HepG2 (cell line): ENCODE data around the gene P2RY8. TPM values are rescaled to one million over a fixed set of nuclear protein-coding genes. Genes with fewer than 3 reads are reported as not detected.

Experiments used
- ATAC-seq: fragments of 200-7000 bp; cut with Tn5 transposase; 3 replicates; pipeline ENCODE4 v1.9.1; 2020; ENCODE audit warnings: mild to moderate bottlenecking, moderate library complexity
- BruUV-seq: library from RNA; stranded (reverse); fragments of 400-500 nt; replicated peaks from 2 replicates; lab custom pipeline; 2021; lab: Mats Ljungman, UMichigan
- CTCF ChIA-PET: fragments of 300-600 bp; formaldehyde crosslinking; extraction: SDS; loops from one replicate; lab custom pipeline; 2021; ENCODE audit warnings: low total read pairs, inconsistent platforms, low intra/inter-chr PET ratio; lab: Yijun Ruan, JAX
- POLR2A ChIA-PET: fragments of 350-600 bp; sonication (Branson Sonifier 250); formaldehyde crosslinking; loops from one replicate; lab custom pipeline; 2020; ENCODE audit warnings: antibody characterized with exemption, inconsistent platforms; lab: Yijun Ruan, JAX
- DNase-seq: peaks from one replicate; pipeline ENCODE4 v3.0.0-alpha.2; 2015; ENCODE audit warnings: low spot score
- FAIRE-seq: peaks from 3 replicates; lab custom pipeline; 2011; peaks lifted over from hg19 to GRCh38; lab: Jason Lieb, UNC
- H2AFZ ChIP-seq: one replicate; pipeline ENCODE4 v1.6.1; 2011; ENCODE audit warnings: low read length, inconsistent platforms
- H3K27ac ChIP-seq: fragments of 300-600 bp; 3 replicates; pipeline ENCODE4 v1.8.0; 2011; ENCODE audit warnings: mixed run types, mild to moderate bottlenecking, mixed read lengths, low read length, inconsistent platforms; ENCODE audit not compliant: insufficient read depth; ENCODE audit errors: extremely low read length
- H3K27me3 ChIP-seq, 2 experiments: fragments of 200-600 bp in 1 of 2; 2 replicates in 1 of 2; 3 replicates in 1 of 2; pipeline versions ENCODE4 v1.6.0 to v1.8.0; 2011; ENCODE audit warnings: low read length in 2 of 2, mild to moderate bottlenecking in 2 of 2, moderate library complexity in 2 of 2, inconsistent platforms in 1 of 2; ENCODE audit not compliant: insufficient read depth in 2 of 2, control insufficient read depth in 1 of 2
- H3K36me3 ChIP-seq, 2 experiments: fragments of 200-600 bp in 1 of 2; replicated peaks in 1 of 2; 2 replicates in 1 of 2; 3 replicates in 1 of 2; pipeline versions ENCODE4 v1.5.1 to v1.8.0; 2011; ENCODE audit warnings: low read length in 2 of 2, inconsistent platforms in 1 of 2; ENCODE audit not compliant: insufficient read depth in 2 of 2, control insufficient read depth in 1 of 2
- H3K4me1 ChIP-seq: 2 replicates; pipeline ENCODE4 v1.5.1; 2012; ENCODE audit warnings: low read length, inconsistent platforms; ENCODE audit not compliant: insufficient read depth
- H3K4me2 ChIP-seq: 2 replicates; pipeline ENCODE4 v1.6.0; 2011; ENCODE audit warnings: low read depth, low read length, inconsistent platforms
- H3K4me3 ChIP-seq, 3 experiments: fragments of 200-600 bp in 1 of 3; sonication (generic), shearing (Covaris generic) in 1 of 3; replicated peaks in 1 of 3; 2 replicates each; pipeline ENCODE4 v1.5.1; 2011 to 2016; ENCODE audit warnings: low read length in 3 of 3, inconsistent platforms in 2 of 3, low read depth in 2 of 3, mild to moderate bottlenecking in 2 of 3, control low read depth in 1 of 3, mixed read lengths in 1 of 3; ENCODE audit not compliant: insufficient read depth in 1 of 3
- H3K79me2 ChIP-seq: one replicate; pipeline ENCODE4 v1.6.1; 2011; ENCODE audit warnings: low read length, inconsistent platforms; ENCODE audit not compliant: insufficient read depth
- H3K9ac ChIP-seq: 2 replicates; pipeline ENCODE4 v1.6.0; 2011; ENCODE audit warnings: mild to moderate bottlenecking, low read depth, low read length, inconsistent platforms; ENCODE audit not compliant: insufficient read depth
- H3K9me3 ChIP-seq: 2 replicates; pipeline ENCODE4 v1.5.1; 2012; ENCODE audit warnings: mild to moderate bottlenecking, low read length
- H4K20me1 ChIP-seq: 2 replicates; pipeline ENCODE4 v1.6.0; 2011; ENCODE audit warnings: inconsistent platforms, mild to moderate bottlenecking, low read length, moderate library complexity; ENCODE audit not compliant: insufficient read depth
- ERF ChIP-seq: IDR thresholded peaks from 2 replicates; pipeline ENCODE4 v1.6.1; 2018; ENCODE audit warnings: missing biosample characterization, missing genetic modification reagents
- ETV5 ChIP-seq: IDR thresholded peaks from 2 replicates; pipeline ENCODE4 v1.6.1; 2018; ENCODE audit warnings: missing biosample characterization, missing genetic modification reagents, inconsistent platforms, borderline replicate concordance
- NKX3-1 ChIP-seq: sonication (generic); formaldehyde crosslinking; IDR thresholded peaks from 2 replicates; pipeline ENCODE4 v1.5.0; 2020; ENCODE audit warnings: missing genetic modification reagents
- REPIN1 ChIP-seq: sonication (generic); formaldehyde crosslinking; IDR thresholded peaks from 2 replicates; pipeline ENCODE4 v1.8.0; 2022; ENCODE audit warnings: missing genetic modification reagents, low read depth, mild to moderate bottlenecking, borderline replicate concordance
- WGBS: methylation state at CpG from one replicate; pipeline ENCODE4 v1.1.6; 2017; ENCODE audit warnings: low lambda C conversion rate; 5-methylcytosine and 5-hydroxymethylcytosine counted together
- in situ Hi-C: cut with HindIII; loops from 2 replicates; pipeline ENCODE4 v1.10.0; 2017; ENCODE audit warnings: low pct_unique_long_range_greater_than_20kb; ENCODE audit not compliant: extremely low pct_ligation_motif_present
- intact Hi-C: fragments of 100-400 bp; cut with micrococcal nuclease; formaldehyde crosslinking; loops from one replicate; pipeline ENCODE4 v1.10.0; 2022; ENCODE audit not compliant: unreplicated experiment
- polyA plus RNA-seq, 8 experiments: library from polyadenylated mRNA; depleted of rRNA in 3 of 8; stranded (reverse) in 7 of 8; unstranded in 1 of 8; fragments of >200 nt; fragmentation: Illumina TruSeq in 4 of 8; extraction: Trizol in 4 of 8; gene quantifications; 2 replicates each; pipeline versions ENCODE4 v1.2.1 to v1.2.3, GENCODE V29; 2011 to 2016; ENCODE audit warnings: low read depth in 4 of 8, missing spikeins in 1 of 8, mixed read lengths in 1 of 8; ENCODE audit not compliant: insufficient read depth in 1 of 8
- total RNA-seq, 5 experiments: library from RNA; depleted of rRNA; stranded (reverse); fragments of >200 nt; fragmentation: Illumina TruSeq; extraction: Trizol; gene quantifications; 2 replicates each; pipeline ENCODE4 v1.2.3, GENCODE V29; 2016; ENCODE audit warnings: low read depth in 1 of 5
- TF ChIP-seq, protein P1 (sequence below): sonication (generic); formaldehyde crosslinking; IDR thresholded peaks from 2 replicates; pipeline ENCODE4 v1.5.0; 2020; ENCODE audit warnings: mild to moderate bottlenecking, missing genetic modification reagents, moderate library complexity
- TF ChIP-seq, protein P2 (sequence below): sonication (generic); formaldehyde crosslinking; IDR thresholded peaks from 2 replicates; pipeline ENCODE4 v1.5.1; 2020; ENCODE audit warnings: missing genetic modification reagents, mild to moderate bottlenecking, borderline replicate concordance

The P2RY8 gene
- total and polyA plus RNA-seq, 2 of the 13 experiments (the other 11 are each of a cell fraction or from before 2014, with no cell fraction given), result 1.0 to 1.3 TPM

DNA sequence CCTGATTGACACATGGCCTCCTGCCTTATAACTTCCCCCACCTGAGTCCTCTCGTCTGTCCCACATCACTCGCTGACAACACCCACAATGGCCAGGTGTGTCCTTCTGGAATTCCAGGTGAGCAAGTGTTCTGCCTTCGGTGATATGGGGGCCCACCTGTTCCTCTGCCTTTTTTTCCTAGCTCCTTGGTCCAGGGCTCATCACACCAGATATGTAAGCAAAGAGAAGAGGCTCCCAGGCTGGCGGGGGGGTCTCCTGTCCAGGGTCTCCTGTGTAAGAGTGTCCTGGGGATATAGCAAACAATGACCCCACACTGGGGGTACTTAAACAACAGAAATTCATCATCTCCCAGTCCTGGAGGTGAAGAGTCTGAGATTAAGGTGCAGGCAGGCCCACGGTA, 25.2 kb downstream of the P2RY8 start:
- in situ Hi-C loops, result no loop called here
- H4K20me1 ChIP-seq, result no peaks in the 10 kb centered on the region
- no peaks in the 10 kb centered on the region for H3K9me3 ChIP-seq
- no peak for TF ChIP-seq ERF
- TF ChIP-seq, protein P1, sequence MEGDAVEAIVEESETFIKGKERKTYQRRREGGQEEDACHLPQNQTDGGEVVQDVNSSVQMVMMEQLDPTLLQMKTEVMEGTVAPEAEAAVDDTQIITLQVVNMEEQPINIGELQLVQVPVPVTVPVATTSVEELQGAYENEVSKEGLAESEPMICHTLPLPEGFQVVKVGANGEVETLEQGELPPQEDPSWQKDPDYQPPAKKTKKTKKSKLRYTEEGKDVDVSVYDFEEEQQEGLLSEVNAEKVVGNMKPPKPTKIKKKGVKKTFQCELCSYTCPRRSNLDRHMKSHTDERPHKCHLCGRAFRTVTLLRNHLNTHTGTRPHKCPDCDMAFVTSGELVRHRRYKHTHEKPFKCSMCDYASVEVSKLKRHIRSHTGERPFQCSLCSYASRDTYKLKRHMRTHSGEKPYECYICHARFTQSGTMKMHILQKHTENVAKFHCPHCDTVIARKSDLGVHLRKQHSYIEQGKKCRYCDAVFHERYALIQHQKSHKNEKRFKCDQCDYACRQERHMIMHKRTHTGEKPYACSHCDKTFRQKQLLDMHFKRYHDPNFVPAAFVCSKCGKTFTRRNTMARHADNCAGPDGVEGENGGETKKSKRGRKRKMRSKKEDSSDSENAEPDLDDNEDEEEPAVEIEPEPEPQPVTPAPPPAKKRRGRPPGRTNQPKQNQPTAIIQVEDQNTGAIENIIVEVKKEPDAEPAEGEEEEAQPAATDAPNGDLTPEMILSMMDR (CRISPR knock-in tag), result no peak
- TF ChIP-seq, protein P2, sequence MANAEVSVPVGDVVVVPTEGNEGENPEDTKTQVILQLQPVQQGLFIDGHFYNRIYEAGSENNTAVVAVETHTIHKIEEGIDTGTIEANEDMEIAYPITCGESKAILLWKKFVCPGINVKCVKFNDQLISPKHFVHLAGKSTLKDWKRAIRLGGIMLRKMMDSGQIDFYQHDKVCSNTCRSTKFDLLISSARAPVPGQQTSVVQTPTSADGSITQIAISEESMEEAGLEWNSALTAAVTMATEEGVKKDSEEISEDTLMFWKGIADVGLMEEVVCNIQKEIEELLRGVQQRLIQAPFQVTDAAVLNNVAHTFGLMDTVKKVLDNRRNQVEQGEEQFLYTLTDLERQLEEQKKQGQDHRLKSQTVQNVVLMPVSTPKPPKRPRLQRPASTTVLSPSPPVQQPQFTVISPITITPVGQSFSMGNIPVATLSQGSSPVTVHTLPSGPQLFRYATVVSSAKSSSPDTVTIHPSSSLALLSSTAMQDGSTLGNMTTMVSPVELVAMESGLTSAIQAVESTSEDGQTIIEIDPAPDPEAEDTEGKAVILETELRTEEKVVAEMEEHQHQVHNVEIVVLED, result no peak
- TF ChIP-seq NKX3-1 (CRISPR knock-in tag), result no peak
- TF ChIP-seq REPIN1, result no peak
- TF ChIP-seq ETV5 (CRISPR knock-in tag), result no peak
- no peak overlapping the region for H3K4me3 ChIP-seq
- intact Hi-C loops, result no loop called here
- H3K36me3 ChIP-seq, result no peaks in the 10 kb centered on the region
- H3K27ac ChIP-seq, result no peak overlapping the region
- H3K4me1 ChIP-seq, result no peaks in the 10 kb centered on the region
- H3K79me2 ChIP-seq, result no peaks in the 10 kb centered on the region
- H3K27me3 ChIP-seq, result no peaks in the 10 kb centered on the region
- no peak overlapping the region for H3K4me2 ChIP-seq
- 80% methylated on average over 4 of the region's 5 CpGs for WGBS
- ATAC-seq (no peak), DNase-seq (no peak), FAIRE-seq (no peak)
- no peak overlapping the region for H2AFZ ChIP-seq
- no TSS peak for BruUV-seq
- ChIA-PET POLR2A (no interaction called here), CTCF (no interaction called here)
- H3K9ac ChIP-seq, result no peak overlapping the region
